Activated CD8-positive, alpha-beta memory T cell treated with anti-CD3 and anti-CD28 coated beads, Interleukin-2, amount 50 U/mL, for 24 hours (primary cell): ENCODE data around the gene SESN2.
"Not testable (repeated sequence)": the region's sequence is repeated elsewhere in the genome, so short reads cannot be mapped to it uniquely, and the experiment has no call there.

Experiments used
- DNase-seq: peaks from one replicate; pipeline ENCODE4 v3.0.0-alpha.2; 2020; ENCODE audit errors: extremely low read depth

The SESN2 gene

DNA sequence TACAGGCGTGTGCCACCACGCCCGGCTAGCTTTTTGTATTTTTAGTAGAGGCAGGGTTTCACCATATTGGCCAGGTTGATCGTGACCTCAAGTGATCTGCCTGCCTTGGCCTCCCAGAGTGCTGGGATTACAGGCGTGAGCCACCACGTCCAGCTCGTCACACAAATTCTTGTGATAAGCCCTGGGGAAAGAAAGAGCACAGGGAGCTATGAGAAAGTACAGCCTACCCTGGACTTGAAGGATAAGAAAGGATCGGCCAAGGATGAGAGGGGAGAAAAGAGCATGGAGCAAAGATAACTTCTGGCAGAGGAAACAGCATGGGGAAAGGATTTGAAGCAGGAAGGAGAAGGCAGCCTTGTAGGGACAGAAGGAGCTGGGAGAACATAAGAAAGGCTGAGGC is 29.2 kb downstream of the SESN2 start:
- no peak for DNase-seq

- DNase-seq = no peak
These were observed 31.5 kb downstream of the SESN2 start for GRCh38 chr1:28290851-28291250.

DNA sequence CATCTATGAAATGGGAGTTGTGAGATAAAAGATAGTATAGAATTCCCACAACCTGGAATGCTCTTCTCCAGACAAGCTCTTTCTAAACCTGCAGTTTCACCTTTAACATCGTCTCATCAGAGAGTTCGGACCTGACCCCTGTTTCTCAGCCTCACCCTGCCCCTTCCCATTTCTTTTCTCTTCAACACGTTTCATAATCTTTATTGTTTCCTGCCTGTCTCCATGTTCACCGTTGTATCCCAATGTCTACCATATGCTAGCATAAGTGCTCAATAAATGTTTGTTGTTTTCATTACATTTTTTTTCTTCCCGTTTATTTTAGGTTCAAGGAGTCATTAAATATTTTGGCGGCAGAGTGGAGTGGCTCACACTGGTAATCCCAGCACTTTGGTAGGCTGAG is 32.4 kb downstream of the SESN2 start:
- DNase-seq = no peak

- DNase-seq = no peak
These were observed 36.6 kb downstream of the SESN2 start for GRCh38 chr1:28295936-28296335.

- DNase-seq = no peak
These were observed 37.3 kb downstream of the SESN2 start for GRCh38 chr1:28296401-28297261.

- no peak for DNase-seq
These were observed 38.5 kb downstream of the SESN2 start for GRCh38 chr1:28297826-28298225.

GRCh38 chr1:28298438-28298837 is 39.1 kb downstream of the SESN2 start:
- no peak for DNase-seq

- no peak for DNase-seq
These were observed 42.3 kb downstream of the SESN2 start for GRCh38 chr1:28301368-28302174.

- DNase-seq = no peak
These were observed 42.9 kb downstream of the SESN2 start for GRCh38 chr1:28302247-28302646.

- no peak for DNase-seq
These were observed 47.1 kb downstream of the SESN2 start for GRCh38 chr1:28306301-28306949.

- DNase-seq = no peak
These were observed 49.4 kb downstream of the SESN2 start for GRCh38 chr1:28308750-28309149.

DNA sequence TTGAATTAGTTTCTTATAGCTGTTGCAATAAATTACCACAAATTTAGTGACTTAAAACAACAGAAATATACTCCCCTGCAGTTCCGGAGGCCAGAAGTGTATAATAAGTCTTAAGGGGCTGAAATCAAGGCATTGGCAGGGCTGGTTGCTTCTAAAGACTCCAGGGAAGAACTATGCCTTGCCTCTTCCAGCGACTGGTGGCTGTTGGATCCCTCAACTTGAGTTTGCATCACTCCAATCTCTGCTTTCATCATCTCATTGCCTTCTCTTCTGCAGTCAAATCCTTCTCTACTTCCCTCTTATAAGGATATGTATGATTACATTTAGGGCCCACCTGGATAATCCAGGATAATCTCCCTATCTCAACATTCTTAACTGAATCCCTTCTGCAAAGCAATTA is 50.4 kb downstream of the SESN2 start:
- DNase-seq = no peak

DNA sequence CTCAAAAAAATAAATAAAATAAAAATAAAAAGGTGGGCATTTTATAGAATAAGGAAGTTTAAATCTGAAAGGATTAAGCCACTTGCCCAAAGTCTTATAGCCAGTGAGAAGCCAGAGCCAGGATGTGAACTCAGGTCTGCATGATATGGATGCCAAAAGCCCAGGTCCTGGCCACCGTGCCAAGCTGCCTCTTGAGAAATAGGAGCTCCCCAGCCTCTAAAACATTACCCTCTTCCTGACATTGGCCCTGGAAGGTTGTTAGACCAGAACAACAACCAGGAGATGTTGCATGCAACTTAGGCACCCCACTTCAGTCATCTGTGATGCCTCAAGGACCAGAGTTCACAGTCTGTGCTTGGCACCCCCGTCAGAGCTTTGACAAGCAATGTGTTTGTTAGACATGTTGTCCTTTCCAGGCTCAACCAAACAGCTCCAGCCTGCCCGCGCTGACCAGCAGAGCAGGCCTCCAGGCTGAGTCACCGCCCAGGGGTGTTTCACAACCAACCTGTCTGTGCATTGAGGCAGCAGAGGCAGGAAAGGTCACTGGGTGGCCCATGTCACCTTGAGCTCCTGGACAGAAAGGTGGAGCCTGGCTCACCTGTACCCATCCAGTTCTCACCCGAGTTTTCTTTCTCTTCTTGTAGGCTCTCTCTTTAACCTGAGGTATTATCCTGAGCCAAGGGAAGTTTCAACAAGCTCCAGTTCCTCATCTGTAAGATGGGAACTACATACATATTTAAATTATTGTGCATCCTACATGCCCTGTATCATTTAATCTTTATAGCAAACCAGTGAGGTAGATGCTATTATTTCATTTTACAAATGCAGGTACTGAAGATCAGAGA is 54.6 kb downstream of the SESN2 start:
- no peak for DNase-seq

- DNase-seq = no peak
These were observed 55.2 kb downstream of the SESN2 start for GRCh38 chr1:28314547-28314941.

DNA sequence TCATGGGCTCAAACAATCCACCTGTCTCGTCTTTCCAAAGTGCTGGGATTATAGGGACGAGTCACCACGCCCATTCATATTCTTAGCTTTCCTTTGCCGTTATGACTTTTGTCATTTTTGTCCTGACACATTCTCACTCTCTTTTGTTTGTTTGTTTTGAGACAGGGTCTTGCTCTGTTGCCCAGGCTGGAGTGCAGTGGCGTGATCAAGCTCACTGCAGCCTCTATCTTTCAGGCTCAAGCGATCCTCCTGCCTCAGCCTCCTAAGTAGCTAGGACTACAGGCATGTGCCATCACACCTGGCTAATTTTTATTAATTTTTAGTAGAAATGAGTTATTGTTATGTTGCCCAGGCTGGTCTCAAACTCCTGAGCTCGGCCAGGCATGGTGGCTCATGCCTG is 57.7 kb downstream of the SESN2 start:
- no peak for DNase-seq

- DNase-seq = no peak
These were observed 62.9 kb downstream of the SESN2 start for GRCh38 chr1:28322194-28322593.

DNA sequence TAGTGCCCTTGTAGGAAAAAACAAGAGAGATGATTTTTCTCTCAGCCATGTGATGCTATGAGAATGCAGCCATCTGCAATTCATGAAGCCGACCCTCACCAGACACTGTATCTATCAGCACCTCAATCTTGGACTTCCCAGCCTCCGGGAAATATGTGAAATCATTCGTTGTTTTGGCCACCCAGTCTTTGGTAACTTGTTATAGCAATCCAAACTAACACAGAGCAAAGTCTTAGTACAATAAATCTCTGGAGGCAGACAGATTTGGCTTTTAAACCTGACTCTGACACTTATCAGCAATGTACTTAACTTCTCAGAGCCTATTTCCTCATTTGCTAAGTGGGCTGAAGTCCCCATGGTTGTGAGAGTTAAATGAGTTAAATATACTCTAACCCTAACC is 64.4 kb downstream of the SESN2 start:
- DNase-seq = no peak

DNA sequence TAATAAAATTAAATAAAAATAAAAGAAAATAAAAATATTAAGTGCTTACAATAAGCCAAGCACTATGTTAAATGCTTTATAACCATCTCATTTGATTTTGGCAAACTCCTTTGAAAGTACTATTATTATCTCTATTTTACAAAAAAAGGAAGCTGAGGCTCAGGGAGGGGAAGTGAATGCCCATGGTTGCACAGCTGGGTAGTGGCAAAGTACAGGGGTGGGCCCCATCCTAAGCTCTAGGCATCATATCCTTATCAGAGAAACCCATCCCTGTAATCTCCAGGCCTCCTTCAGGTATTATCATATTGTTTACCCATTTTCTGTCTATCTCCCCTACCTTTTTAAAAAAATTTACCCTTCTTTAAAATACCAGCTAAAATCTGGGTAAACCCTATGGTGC is 67.2 kb downstream of the SESN2 start:
- DNase-seq = no peak

GRCh38 chr1:28326984-28327383 is 67.7 kb downstream of the SESN2 start:
- no peak for DNase-seq

DNA sequence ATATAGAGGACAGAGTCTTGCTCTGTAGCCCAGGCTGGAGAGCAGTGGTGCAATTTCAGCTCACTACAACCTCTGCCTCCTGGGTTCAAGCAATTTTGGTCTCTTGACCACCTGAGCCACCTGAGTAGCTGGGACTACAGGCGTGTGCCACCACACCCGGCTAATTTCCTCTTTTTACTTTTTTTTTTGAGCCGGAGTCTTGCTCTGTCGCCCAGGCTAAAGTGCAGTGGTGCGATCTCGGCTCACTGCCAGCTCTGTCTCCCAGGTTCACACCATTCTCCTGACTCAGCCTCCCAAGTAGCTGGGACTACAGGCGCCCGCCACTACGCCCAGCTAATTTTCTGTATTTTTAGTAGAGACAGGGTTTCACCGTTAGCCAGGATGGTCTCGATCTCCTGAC is 68.1 kb downstream of the SESN2 start:
- not testable (repeated sequence) for DNase-seq

- DNase-seq = no peak
These were observed 68.9 kb downstream of the SESN2 start for GRCh38 chr1:28328228-28328648.
